ENCODE results near the gene SAMD4A. TPM values are rescaled to one million over a fixed set of nuclear protein-coding genes. Genes with fewer than 3 reads are reported as not detected.

Gene SAMD4A
- total RNA-seq, 1 donor from 2014 or later: 66.0 TPM

DNA sequence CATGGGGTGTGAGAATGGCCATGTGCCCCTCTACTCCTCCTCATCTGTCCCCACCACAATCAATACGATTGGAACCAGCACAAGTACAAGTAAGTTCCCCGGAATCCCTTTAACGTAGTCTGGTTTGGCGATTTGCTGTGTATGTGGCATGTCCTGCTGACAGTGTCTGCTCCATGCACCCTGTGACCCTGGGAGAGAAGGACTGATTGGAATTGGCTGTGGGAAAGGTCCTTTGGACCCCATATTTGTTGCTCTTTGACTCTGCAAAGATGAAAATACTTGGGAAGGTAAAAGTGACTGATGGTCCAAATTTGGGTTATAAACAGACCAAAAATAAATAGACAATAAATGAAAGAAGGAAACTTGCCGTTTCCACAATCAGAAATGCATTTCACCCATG lies 135.6 kb downstream of the SAMD4A start:
- Histone ChIP-seq H3K4me3 (no peak overlapping the region), H3K27me3 (no peaks in the 10 kb centered on the region), H3K27ac (peak overlapping the region in 1 of 2 donors; percentile 12), H3K36me3 (peaks cover 6 to 12% of the 10 kb centered on the region in 2 donors), H3K9me3 (no peaks in the 10 kb centered on the region), H3K4me1 (peaks cover 8 to 60% of the 10 kb centered on the region in 2 donors)
- intact Hi-C loops (cut with DNase I): no loop called here
- TF ChIP-seq, protein P1, sequence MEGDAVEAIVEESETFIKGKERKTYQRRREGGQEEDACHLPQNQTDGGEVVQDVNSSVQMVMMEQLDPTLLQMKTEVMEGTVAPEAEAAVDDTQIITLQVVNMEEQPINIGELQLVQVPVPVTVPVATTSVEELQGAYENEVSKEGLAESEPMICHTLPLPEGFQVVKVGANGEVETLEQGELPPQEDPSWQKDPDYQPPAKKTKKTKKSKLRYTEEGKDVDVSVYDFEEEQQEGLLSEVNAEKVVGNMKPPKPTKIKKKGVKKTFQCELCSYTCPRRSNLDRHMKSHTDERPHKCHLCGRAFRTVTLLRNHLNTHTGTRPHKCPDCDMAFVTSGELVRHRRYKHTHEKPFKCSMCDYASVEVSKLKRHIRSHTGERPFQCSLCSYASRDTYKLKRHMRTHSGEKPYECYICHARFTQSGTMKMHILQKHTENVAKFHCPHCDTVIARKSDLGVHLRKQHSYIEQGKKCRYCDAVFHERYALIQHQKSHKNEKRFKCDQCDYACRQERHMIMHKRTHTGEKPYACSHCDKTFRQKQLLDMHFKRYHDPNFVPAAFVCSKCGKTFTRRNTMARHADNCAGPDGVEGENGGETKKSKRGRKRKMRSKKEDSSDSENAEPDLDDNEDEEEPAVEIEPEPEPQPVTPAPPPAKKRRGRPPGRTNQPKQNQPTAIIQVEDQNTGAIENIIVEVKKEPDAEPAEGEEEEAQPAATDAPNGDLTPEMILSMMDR (IDR thresholded peaks at IDR 0.05): no peak
- no peak for DNase-seq (ENCODE audit: low spot score in 2 of 2)

DNA sequence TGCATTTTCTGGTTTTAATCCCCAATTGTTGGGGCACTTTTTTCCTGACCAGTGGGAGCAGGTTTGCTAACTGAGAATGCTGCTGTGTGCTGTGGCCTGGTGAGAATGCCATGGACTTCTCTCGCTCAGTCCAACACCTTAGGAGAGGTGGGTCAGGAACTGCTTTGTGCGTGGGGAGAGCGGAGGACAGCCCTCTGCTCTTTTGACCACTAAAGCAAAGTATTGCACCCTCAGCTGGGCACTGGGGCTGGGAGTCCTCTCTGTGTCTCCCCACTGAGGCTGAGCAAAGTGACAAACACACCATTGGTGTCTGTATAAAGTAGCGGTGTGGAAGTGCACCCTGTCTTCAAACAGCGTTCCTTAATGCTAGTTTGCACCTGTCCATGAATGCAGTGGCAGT lies 136.2 kb downstream of the SAMD4A start:
- Histone ChIP-seq H3K4me3 (no peak overlapping the region), H3K9me3 (no peaks in the 10 kb centered on the region), H3K4me1 (peaks cover 8 to 58% of the 10 kb centered on the region in 2 donors), H3K27me3 (no peaks in the 10 kb centered on the region), H3K27ac (peak overlapping the region in 1 of 2 donors; percentile 12), H3K36me3 (peaks cover 6 to 12% of the 10 kb centered on the region in 2 donors)
- TF ChIP-seq, protein P1 (IDR thresholded peaks at IDR 0.05): no peak
- no peak for DNase-seq (ENCODE audit: low spot score in 2 of 2)
- intact Hi-C loops (cut with DNase I): no loop called here

DNA sequence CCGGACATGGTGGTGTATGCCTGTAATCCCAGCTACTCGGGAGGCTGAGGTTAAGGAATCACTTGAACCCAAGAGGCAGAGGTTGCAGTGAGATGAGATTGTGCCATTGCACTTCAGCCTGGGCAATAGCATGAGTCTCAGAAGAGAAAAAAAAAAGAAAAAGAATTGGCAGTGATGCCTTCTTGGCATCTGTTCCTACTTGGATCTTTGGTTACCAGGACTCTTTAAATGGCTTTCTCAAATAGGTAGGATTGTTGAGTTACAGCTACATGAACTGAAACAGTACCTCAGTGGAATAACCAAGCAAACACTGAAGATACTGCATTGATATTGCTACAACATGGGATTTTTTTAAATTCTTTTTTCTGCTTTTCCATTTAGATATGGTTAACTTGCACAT lies 136.8 kb downstream of the SAMD4A start:
- Histone ChIP-seq H3K4me3 (no peak overlapping the region), H3K27me3 (no peaks in the 10 kb centered on the region), H3K4me1 (peaks cover 4 to 54% of the 10 kb centered on the region in 2 donors), H3K9me3 (no peaks in the 10 kb centered on the region), H3K27ac (no peak overlapping the region), H3K36me3 (peaks cover 6 to 12% of the 10 kb centered on the region in 2 donors)
- intact Hi-C loops (cut with DNase I): no loop called here
- TF ChIP-seq, protein P1 (IDR thresholded peaks at IDR 0.05): no peak
- no peak for DNase-seq (ENCODE audit: low spot score in 2 of 2)

DNA sequence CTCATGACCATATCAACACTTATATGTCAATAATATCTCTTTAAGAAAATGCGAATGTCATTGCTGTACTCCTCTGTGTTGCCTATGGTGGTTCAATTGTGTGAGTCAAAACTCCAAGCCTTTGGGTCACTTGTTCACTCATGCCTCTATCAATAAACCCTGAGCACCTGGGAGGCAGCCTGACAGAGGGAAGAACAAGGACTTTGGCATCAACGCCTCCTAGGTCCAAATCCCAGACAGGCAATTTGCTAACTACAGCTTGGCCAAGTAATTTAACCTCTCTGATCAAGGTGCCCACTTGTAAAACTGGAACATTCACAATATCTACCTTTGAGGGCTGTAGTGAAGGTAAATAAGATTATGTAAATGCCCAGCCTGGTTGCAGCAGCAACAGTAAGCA lies 137.8 kb downstream of the SAMD4A start:
- intact Hi-C loops (cut with DNase I): no loop called here
- Histone ChIP-seq H3K27me3 (no peaks in the 10 kb centered on the region), H3K4me1 (peaks cover 0 to 53% of the 10 kb centered on the region in 2 donors), H3K9me3 (no peaks in the 10 kb centered on the region), H3K27ac (peak overlapping the region in 1 of 2 donors; percentile 38), H3K36me3 (peaks cover 6 to 12% of the 10 kb centered on the region in 2 donors), H3K4me3 (no peak overlapping the region)
- no peak for DNase-seq (ENCODE audit: low spot score in 2 of 2)
- TF ChIP-seq, protein P1 (IDR thresholded peaks at IDR 0.05): no peak

DNA sequence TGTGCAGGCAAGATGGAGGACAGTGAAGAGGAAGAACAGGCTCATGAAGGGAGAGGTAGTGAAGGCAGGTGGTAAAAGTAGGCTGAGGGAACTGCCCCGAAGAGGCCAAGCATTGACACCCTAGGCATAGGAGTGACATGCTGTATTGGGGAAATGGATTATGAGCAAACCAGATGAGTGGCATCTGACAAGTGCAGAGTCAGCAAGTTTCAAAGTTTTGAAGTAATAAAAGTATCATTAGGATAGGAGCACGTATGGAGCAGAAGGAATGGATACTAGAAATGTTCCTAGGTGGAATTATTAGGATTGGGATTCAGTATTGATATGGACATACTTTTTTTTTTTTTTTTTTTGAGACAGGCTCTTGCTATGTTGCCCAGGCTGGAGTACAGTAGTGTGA lies 139.8 kb downstream of the SAMD4A start:
- no peak for DNase-seq (ENCODE audit: low spot score in 2 of 2)
- TF ChIP-seq, protein P1 (IDR thresholded peaks at IDR 0.05): no peak
- intact Hi-C loops (cut with DNase I): no loop called here

DNA sequence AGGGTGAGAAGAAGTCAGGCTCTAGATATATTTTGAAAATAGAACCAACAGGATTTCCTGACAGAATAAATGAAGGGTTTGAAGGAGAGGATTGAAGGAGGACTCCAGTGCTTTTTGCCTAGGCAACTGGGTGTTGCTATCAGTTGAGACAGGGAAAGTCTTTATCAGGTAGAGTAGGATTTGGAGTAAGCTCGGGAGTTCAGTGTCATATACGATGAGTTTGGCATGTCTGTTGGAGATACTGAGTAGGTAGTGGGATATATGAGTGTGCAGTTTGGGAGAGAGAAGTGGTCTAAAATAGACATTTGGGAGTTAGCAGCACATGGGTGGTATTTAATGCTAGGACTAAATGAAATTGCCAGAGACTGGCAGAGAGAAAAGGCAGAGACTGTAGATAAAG lies 141.2 kb downstream of the SAMD4A start:
- TF ChIP-seq, protein P1 (IDR thresholded peaks at IDR 0.05): no peak
- H3K9me3 ChIP-seq: no peaks in the 10 kb centered on the region
- H3K27me3 ChIP-seq: no peaks in the 10 kb centered on the region
- no peak for DNase-seq (ENCODE audit: low spot score in 2 of 2)
- H3K27ac ChIP-seq: peak overlapping the region; percentile 40 to 56
- intact Hi-C loops (cut with DNase I): no loop called here
- H3K4me1 ChIP-seq: peaks cover 6 to 68% of the 10 kb centered on the region in 2 donors
- H3K4me3 ChIP-seq: no peak overlapping the region
- H3K36me3 ChIP-seq: peaks cover 0 to under 1% of the 10 kb centered on the region in 2 donors

More for the DNA sequence above, 139.8 kb downstream of the SAMD4A start:
- H3K27me3 ChIP-seq: no peaks in the 10 kb centered on the region
- peaks cover 3 to 59% of the 10 kb centered on the region in 2 donors for H3K4me1 ChIP-seq
- H3K4me3 ChIP-seq: no peak overlapping the region
- peaks cover 6 to 12% of the 10 kb centered on the region in 2 donors for H3K36me3 ChIP-seq
- no peaks in the 10 kb centered on the region for H3K9me3 ChIP-seq
- H3K27ac ChIP-seq: no peak overlapping the region
